ENCODE measurements around the gene C4orf50.
"Not testable (repeated sequence)": the region's sequence is repeated elsewhere in the genome, so short reads cannot be mapped to it uniquely, and the experiment has no call there.

Gene C4orf50

GRCh38 chr4:5969336-5969735 lies 48.9 kb downstream of the C4orf50 start:
- DNase-seq (ENCODE audit: low read depth), result no peak

DNA sequence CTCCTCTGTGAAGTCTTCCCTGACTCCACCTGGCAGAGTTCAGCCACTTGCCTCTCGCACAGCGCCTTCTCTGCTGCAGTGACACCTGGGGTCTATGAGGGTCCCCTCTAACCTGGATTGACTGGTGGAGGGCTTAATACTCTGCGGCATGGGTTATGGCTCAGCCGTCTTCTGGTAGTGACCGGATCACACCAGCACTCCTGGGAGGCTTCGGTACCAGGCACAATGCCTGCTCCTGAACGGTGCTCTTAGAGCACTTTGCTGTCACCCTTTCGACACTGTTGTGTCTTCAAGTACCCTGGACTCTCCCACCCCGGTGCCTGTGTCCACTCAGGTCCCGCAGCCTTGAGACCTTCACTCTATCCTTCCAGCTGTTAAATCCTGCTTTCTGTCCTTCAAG lies 50.0 kb downstream of the C4orf50 start:
- DNase-seq (ENCODE audit: low read depth), result no peak

DNA sequence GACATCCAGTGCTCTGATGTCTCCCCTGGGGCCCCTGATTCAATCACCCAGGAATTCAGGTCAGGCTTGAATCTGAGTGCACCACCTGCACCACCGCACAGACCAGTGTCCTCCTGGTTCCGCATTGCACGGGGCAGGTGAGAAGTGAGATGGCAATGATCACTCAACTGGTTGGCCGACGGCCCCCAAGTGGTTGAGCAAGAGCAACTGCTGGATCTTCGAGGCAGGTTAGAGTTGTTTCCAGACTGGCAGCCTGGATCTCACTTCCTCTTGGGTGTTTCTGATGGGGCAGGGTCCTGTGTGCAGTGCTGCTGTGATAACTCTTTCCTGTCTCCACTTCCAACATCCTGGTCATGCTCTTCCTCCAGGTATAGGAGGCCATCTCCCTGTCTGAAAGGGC lies 50.4 kb downstream of the C4orf50 start:
- DNase-seq (ENCODE audit: low read depth), result no peak

DNA sequence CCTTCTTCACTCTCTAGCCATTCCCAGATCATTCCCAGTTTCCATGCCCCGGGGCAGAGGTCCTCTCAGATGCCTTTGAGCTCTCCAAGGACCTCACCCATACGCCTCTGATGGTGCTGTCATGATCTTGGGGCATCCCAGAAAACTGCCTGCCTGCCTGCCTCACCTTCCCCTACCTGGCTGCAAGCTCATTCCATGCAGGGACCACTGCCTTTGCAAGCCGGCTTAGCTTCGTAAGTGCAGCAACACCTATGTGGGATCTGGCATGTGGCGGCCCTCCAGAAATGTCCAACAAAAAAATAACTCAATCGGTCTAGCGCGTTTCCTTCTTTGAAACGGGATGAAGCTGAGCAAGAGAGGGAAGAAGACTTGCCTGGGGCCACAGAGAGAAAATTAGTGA lies 53.0 kb downstream of the C4orf50 start:
- DNase-seq (ENCODE audit: low read depth), result no peak

GRCh38 chr4:5964030-5964429 lies 54.2 kb downstream of the C4orf50 start:
- DNase-seq (ENCODE audit: low read depth), result no peak

- DNase-seq (ENCODE audit: low read depth), result no peak
These were observed 54.6 kb downstream of the C4orf50 start for GRCh38 chr4:5963611-5964010.

GRCh38 chr4:5962416-5962815 lies 55.8 kb downstream of the C4orf50 start:
- no peak for DNase-seq (ENCODE audit: low read depth)

GRCh38 chr4:5960252-5960880 lies 57.9 kb downstream of the C4orf50 start:
- no peak for DNase-seq (ENCODE audit: low read depth)

- no peak for DNase-seq (ENCODE audit: low read depth)
These were observed 58.8 kb downstream of the C4orf50 start for GRCh38 chr4:5959211-5959982.

GRCh38 chr4:5958199-5958735 lies 60.0 kb downstream of the C4orf50 start:
- DNase-seq (ENCODE audit: low read depth), result no peak

- no peak for DNase-seq (ENCODE audit: low read depth)
These were observed 61.2 kb downstream of the C4orf50 start for GRCh38 chr4:5957076-5957475.

- DNase-seq (ENCODE audit: low read depth), result no peak
These were observed 61.8 kb downstream of the C4orf50 start for GRCh38 chr4:5956285-5957021.

- DNase-seq (ENCODE audit: low read depth), result no peak
These were observed 62.4 kb downstream of the C4orf50 start for GRCh38 chr4:5955856-5956255.

DNA sequence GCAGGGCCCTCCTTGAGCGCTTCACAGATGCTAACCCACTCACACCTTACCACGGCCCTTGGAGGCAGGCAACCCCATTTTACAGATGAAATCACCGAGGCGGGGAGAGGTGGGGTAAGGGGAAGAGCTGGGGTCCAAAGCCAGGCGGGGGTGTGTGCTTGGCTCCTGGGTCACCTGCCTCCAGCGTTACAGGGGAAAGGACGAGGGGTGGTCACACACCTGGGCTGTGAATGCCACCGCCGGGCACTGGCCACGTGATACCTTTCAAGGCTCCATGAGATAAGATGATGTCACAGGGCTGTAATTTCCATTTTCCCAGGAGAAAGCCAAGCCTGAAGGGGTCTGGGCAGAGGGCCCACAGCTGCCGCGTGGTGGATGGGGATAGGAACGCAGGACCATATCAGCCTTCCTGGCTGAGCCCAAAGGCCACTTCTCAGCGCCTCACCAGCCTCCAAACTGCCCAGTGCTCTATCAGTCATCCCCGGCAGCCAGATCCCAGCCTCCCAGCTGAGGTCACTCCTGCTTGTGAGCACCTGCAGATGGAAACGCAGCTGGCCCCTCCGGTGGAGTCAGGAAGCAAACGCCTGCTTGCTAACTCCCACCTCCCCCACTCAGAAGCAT lies 62.9 kb downstream of the C4orf50 start:
- DNase-seq (ENCODE audit: low read depth), result no peak

DNA sequence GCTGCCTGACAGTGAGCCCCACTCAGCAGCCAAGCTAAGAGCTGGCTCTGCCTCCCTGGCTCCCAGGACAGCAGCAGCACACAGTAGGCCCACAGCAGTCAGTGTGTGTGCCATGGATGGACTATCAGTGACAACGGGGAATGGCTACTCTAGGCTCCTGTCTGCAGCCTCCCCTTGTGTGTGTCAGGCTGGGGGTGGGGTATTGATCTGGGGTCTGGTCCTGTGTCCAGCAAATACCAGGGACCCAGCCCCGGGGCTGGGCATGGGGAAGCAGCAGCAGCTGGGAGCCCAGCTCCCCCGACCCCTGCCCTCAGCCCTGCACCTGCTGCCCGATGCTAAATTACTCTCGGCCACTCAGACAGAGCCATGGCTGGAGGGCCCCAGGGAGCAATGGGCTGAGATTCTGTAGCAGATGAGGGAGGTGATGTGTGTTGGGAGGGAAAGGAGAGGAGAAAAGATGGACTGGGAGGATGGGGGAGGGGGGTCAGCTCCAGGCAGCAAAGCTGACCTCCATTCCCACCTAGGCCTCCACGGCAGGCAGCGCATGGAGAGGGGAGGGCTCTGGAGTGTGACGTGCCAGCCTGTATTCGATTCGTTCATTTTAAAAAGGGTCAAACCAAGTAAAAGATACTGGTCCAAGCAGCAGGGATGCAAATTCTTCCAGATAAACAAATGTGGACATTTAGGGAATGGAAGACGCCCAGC lies 64.0 kb downstream of the C4orf50 start:
- DNase-seq (ENCODE audit: low read depth), result no peak

DNA sequence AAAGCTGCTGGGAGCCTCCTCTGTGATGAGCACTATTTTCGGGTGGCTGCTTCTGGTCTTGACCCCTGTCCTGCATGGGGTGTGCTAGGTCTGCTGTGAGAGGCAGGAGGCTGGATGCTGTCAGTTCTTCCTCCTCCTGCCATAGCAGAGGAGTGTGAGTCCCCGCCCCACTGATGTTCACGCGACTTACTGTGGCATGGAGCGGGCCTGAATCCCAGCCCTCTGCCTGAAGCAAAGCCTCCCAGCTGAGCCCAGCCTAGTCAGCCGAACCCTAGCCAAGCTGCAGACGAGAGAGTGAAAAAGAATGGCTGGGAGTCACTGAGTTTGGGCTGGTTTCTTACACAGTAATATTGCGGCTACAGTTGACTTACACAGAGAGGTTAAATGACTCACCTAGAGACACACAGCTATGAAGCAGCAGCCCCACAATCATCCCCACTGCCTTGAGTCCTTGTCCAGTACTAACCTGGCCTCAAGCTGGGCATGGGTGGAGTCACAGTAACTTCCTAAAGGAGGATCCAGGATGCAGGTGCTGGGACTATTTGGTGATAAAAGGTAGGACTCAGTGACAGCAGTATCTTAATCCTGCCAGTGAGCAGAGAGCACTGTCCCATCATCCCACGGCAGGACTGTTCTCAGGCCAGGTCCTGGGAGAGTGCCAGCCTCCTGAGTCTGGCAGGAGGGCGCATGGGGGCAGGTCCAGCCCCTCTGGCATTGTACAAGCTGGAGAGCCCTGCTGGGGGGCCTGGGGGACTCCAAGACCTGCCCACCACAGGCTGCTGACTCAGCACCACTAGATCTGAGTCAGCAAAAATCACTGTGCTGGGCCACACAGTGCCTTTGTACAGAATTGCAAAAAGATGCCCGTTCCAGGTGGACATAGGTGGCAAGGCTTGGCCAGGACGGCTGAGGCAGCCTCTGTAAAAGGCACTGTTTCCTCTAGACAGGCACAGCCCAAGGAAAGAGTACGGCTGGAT lies 65.0 kb downstream of the C4orf50 start:
- no peak for DNase-seq (ENCODE audit: low read depth)

- DNase-seq (ENCODE audit: low read depth), result no peak
These were observed 65.8 kb downstream of the C4orf50 start for GRCh38 chr4:5952286-5952974.

DNA sequence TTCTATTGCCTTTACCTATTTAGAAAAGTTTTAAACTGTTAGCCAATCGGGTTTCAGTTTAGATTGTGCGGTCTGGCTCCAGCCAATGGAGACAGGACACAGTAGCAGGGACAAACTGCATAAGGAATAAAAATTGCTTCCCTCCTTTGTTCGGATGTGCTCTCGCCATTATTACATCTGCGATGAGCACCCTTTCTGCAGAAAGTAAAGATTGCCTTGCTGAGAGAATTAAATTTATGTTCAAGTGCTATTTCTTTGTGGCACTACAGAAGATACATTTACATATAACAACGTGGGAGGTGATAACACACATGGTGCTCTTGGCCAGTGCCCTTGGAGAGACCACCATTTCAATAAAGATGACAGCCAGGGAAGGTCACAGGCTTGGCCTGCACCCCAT lies 71.6 kb downstream of the C4orf50 start:
- DNase-seq (ENCODE audit: low read depth), result not testable (repeated sequence)

GRCh38 chr4:5945936-5946335 lies 72.3 kb downstream of the C4orf50 start:
- DNase-seq (ENCODE audit: low read depth), result no peak

GRCh38 chr4:5945171-5945570 lies 73.1 kb downstream of the C4orf50 start:
- no peak for DNase-seq (ENCODE audit: low read depth)
